Osteocyte (in vitro differentiated cells): ENCODE data around the gene NEDD8. TPM values are rescaled to one million over a fixed set of nuclear protein-coding genes. Genes with fewer than 3 reads are reported as not detected.

Experiments used
- DNase-seq: peaks from one replicate; pipeline ENCODE4 v3.0.0; 2021; ENCODE audit warnings: mixed read lengths; ENCODE audit not compliant: unreplicated experiment; ENCODE audit errors: extremely low spot score
- H3K27ac Mint-ChIP-seq: one replicate; pipeline ENCODE4 v1.8.0; 2021; ENCODE audit warnings: mild to moderate bottlenecking, mixed read lengths; ENCODE audit not compliant: unreplicated experiment
- H3K27me3 Mint-ChIP-seq: one replicate; pipeline ENCODE4 v1.8.0; 2021; ENCODE audit warnings: mixed read lengths; ENCODE audit not compliant: unreplicated experiment
- H3K36me3 Mint-ChIP-seq: one replicate; pipeline ENCODE4 v1.8.0; 2021; ENCODE audit warnings: mixed read lengths; ENCODE audit not compliant: unreplicated experiment
- H3K4me1 Mint-ChIP-seq: one replicate; pipeline ENCODE4 v1.8.0; 2021; ENCODE audit warnings: mixed read lengths; ENCODE audit not compliant: unreplicated experiment
- H3K4me3 Mint-ChIP-seq: one replicate; pipeline ENCODE4 v1.8.0; 2021; ENCODE audit warnings: mild to moderate bottlenecking, moderate library complexity, mixed read lengths; ENCODE audit not compliant: unreplicated experiment
- H3K9me3 Mint-ChIP-seq: one replicate; pipeline ENCODE4 v1.8.0; 2021; ENCODE audit warnings: mixed read lengths; ENCODE audit not compliant: unreplicated experiment
- total RNA-seq: library from RNA; stranded (reverse); gene quantifications from 2 replicates; pipeline ENCODE4 v1.2.1, GENCODE V29; 2021
- TF ChIP-seq, protein P1 (sequence below): fragments of 200-600 bp; sonication (generic); IDR thresholded peaks from 2 replicates; pipeline ENCODE4 v1.5.0; 2021; ENCODE audit warnings: antibody characterized with exemption, mild to moderate bottlenecking, moderate library complexity

The NEDD8 gene
- total RNA-seq, 1 donor from 2014 or later = 158 TPM

DNA sequence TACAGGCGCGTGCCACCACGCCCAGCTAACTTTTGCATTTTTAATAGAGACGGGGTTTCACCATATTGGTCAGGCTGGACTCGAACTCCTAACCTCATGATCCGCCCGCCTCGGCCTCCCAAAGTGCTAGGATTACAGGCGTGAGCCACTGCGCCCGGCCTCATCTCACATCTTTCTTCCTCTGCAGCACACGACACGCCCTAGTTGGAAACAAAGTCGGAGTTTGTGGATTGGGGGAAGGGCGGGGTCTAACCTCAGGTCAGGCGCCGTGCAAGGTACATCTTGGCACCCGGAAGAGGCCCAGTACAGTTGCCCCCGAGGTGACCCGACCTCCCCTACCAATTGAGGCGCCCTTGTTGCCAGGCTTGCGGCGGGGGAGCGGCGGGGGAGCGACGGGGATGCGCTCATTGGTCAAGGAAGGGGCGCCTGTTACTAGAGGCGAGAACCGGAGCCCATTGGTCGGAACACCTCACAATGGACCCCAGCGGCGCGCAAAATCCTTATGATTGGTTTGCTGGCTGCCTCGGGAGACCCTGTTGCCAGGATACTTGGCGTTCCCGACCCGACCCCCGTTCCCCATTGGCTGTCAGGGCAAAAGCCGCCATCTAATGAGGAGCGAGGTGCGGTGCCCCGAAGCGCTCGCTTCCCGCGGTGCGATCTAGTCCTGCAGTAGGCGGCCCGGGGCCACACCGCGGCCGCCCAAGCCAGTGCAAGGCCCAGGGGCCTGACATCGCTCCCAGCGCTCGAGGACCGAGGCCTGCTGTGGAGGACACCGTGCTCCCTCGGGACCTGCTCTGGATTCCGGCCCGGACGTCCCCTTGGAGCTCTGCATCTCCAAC lies 60.5 kb downstream of the NEDD8 start, which contains the start of gene REC8:
Gene REC8 (plus strand): TSS at position 659 of the 839 bp plus-strand sequence. CDS start 473 bp downstream, outside the sequence.
- TF ChIP-seq, protein P1, sequence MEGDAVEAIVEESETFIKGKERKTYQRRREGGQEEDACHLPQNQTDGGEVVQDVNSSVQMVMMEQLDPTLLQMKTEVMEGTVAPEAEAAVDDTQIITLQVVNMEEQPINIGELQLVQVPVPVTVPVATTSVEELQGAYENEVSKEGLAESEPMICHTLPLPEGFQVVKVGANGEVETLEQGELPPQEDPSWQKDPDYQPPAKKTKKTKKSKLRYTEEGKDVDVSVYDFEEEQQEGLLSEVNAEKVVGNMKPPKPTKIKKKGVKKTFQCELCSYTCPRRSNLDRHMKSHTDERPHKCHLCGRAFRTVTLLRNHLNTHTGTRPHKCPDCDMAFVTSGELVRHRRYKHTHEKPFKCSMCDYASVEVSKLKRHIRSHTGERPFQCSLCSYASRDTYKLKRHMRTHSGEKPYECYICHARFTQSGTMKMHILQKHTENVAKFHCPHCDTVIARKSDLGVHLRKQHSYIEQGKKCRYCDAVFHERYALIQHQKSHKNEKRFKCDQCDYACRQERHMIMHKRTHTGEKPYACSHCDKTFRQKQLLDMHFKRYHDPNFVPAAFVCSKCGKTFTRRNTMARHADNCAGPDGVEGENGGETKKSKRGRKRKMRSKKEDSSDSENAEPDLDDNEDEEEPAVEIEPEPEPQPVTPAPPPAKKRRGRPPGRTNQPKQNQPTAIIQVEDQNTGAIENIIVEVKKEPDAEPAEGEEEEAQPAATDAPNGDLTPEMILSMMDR = no peak
- Mint-ChIP-seq H3K9me3 (no peaks in the 10 kb centered on the region), H3K36me3 (peaks cover 19% of the 10 kb centered on the region), H3K4me3 (peak within 1 kb of the TSS; percentile 12), H3K27ac (no peak within 1 kb of the TSS), H3K4me1 (peaks cover 4% of the 10 kb centered on the region), H3K27me3 (no peaks in the 10 kb centered on the region)
- DNase-seq = no peak

DNA sequence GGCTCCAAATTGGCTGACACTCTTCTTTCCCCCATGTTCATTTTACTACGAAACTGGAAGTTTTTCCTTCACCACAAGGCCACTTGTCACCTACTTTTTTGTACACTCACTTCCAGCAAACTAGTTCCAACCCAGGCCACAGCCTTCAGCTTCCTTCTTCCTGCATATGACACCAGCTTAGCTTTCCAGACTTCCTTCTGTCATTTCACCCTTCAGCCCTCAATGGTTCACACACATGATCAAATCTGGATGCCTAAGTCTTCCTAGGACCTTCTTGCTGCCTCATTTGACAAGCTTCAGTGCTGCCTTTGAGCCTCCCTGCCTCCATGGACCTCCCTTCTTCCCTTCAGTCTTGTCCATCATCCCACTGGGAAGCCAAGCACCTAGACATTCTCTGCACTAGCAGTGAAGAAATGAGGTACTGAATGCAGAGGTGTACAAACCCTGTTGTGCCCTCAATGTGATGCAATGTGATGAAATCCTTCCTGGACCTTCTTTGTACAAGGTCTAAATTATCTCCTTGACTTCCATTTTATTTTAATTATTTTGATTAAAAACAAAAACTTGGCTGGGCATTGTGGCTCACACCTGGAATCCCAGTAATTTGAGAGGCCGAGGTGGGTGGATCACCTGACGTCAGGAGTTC lies 64.6 kb downstream of the NEDD8 start:
- peak overlapping the region; percentile 63 for H3K27ac Mint-ChIP-seq
- H3K4me1 Mint-ChIP-seq = peaks cover 12% of the 10 kb centered on the region
- H3K4me3 Mint-ChIP-seq = no peak overlapping the region
- DNase-seq = no peak
- H3K36me3 Mint-ChIP-seq = peaks cover 45% of the 10 kb centered on the region
- H3K27me3 Mint-ChIP-seq = no peaks in the 10 kb centered on the region
- no peaks in the 10 kb centered on the region for H3K9me3 Mint-ChIP-seq
- TF ChIP-seq, protein P1 = no peak

Other genes starting within 250 kb of the NEDD8 start
- gene DHRS4L2, start 243.4 kb downstream of the NEDD8 start, total RNA-seq = 15.9 and 17.1 TPM in 2 replicates
- 0.31 and 0.35 TPM in 2 replicates for gene CARMIL3, start 180.4 kb downstream of the NEDD8 start, total RNA-seq
- not detected in 2 replicates for gene CPNE6, start 160.8 kb downstream of the NEDD8 start, total RNA-seq
- gene PCK2, start 138.1 kb downstream of the NEDD8 start, total RNA-seq = 66.0 and 75.1 TPM in 2 replicates
- 50.2 and 52.8 TPM in 2 replicates for gene DCAF11, start 117.6 kb downstream of the NEDD8 start, total RNA-seq
- gene NRL, start 117.4 kb downstream of the NEDD8 start, total RNA-seq = 1.2 and 1.9 TPM in 2 replicates
- 0.63 and 0.73 TPM in 2 replicates for gene FITM1, start 101.7 kb downstream of the NEDD8 start, total RNA-seq
- 154 and 156 TPM in 2 replicates for gene PSME1, start 96.2 kb downstream of the NEDD8 start, total RNA-seq
- 13.6 and 15.6 TPM in 2 replicates for gene EMC9, start 90.8 kb downstream of the NEDD8 start, total RNA-seq
- 86.2 and 91.8 TPM in 2 replicates for gene PSME2, start 85.8 kb downstream of the NEDD8 start, total RNA-seq
- 65.9 and 66.5 TPM in 2 replicates for gene RNF31, start 84.9 kb downstream of the NEDD8 start, total RNA-seq
- gene IRF9, start 71.1 kb downstream of the NEDD8 start, total RNA-seq = 58.9 and 62.5 TPM in 2 replicates
- 8.1 and 11.5 TPM in 2 replicates for gene REC8, start 60.3 kb downstream of the NEDD8 start, total RNA-seq
- 34.6 and 36.5 TPM in 2 replicates for gene IPO4, start 43.6 kb downstream of the NEDD8 start, total RNA-seq
- 69.5 and 81.8 TPM in 2 replicates for gene TM9SF1, start 36.9 kb downstream of the NEDD8 start, total RNA-seq
- not detected in 2 replicates for gene TSSK4, start 26.7 kb downstream of the NEDD8 start, total RNA-seq
- 38.1 and 45.3 TPM in 2 replicates for gene CHMP4A, start 18.9 kb downstream of the NEDD8 start, total RNA-seq
- gene MDP1, start 16.3 kb downstream of the NEDD8 start, total RNA-seq = 23.8 and 25.4 TPM in 2 replicates
- gene GMPR2, start 562 bp upstream of the NEDD8 start, total RNA-seq = 61.7 and 68.7 TPM in 2 replicates
- gene TINF2, start 10.3 kb upstream of the NEDD8 start, total RNA-seq = 69.2 and 75.7 TPM in 2 replicates
- 2.1 and 2.3 TPM in 2 replicates for gene TGM1, start 30.8 kb upstream of the NEDD8 start, total RNA-seq
- gene RABGGTA, start 39.2 kb upstream of the NEDD8 start, total RNA-seq = 26.1 and 30.8 TPM in 2 replicates
- gene DHRS1, start 67.4 kb upstream of the NEDD8 start, total RNA-seq = 24.6 and 27.0 TPM in 2 replicates
- gene NOP9, start 67.5 kb upstream of the NEDD8 start, total RNA-seq = 27.8 and 28.2 TPM in 2 replicates
- not detected in 2 replicates for gene CIDEB, start 75.6 kb upstream of the NEDD8 start, total RNA-seq
- 12.5 and 14.9 TPM in 2 replicates for gene LTB4R2, start 77.8 kb upstream of the NEDD8 start, total RNA-seq
- 10.0 and 11.3 TPM in 2 replicates for gene LTB4R, start 79.1 kb upstream of the NEDD8 start, total RNA-seq
- 25.3 and 26.5 TPM in 2 replicates for gene ADCY4, start 102.7 kb upstream of the NEDD8 start, total RNA-seq
- 0.78 and 1.3 TPM in 2 replicates for gene RIPK3, start 107.6 kb upstream of the NEDD8 start, total RNA-seq
- gene NFATC4, start 135.8 kb upstream of the NEDD8 start, total RNA-seq = 197 and 223 TPM in 2 replicates
- 39.6 and 40.2 TPM in 2 replicates for gene NYNRIN, start 166.6 kb upstream of the NEDD8 start, total RNA-seq
- gene CBLN3, start 197.3 kb upstream of the NEDD8 start, total RNA-seq = 5.5 and 6.1 TPM in 2 replicates
- gene KHNYN, start 197.6 kb upstream of the NEDD8 start, total RNA-seq = 59.9 and 60.9 TPM in 2 replicates
- gene SDR39U1, start 210.4 kb upstream of the NEDD8 start, total RNA-seq = 53.9 and 54.6 TPM in 2 replicates